Mesenchymal stem cell (in vitro differentiated cells and primary cell): ENCODE results near the gene PAK4.
A peak's percentile ranks its signal among the peaks of the same experiment; 100 is the strongest.

Experiments used
- DNase-seq: peaks from one replicate; pipeline ENCODE4 v3.0.0-alpha.2; 2013
- H2AFZ ChIP-seq: one replicate; pipeline ENCODE4 v1.6.1; 2013; ENCODE audit warnings: low read depth, mild to moderate bottlenecking, control low read depth, inconsistent platforms, low read length, moderate library complexity
- H2AK5ac ChIP-seq: 2 replicates; pipeline ENCODE4 v1.6.1; 2013; ENCODE audit warnings: low read length, moderate library complexity, mild to moderate bottlenecking, inconsistent platforms; ENCODE audit not compliant: severe bottlenecking
- H2BK120ac ChIP-seq: one replicate; pipeline ENCODE4 v1.6.1; 2013; ENCODE audit warnings: low read depth, mild to moderate bottlenecking, inconsistent platforms, low read length, moderate library complexity
- H2BK12ac ChIP-seq, 2 experiments: one replicate each; pipeline ENCODE4 v1.6.1; 2013; ENCODE audit warnings: inconsistent platforms in 2 of 2, low read length in 2 of 2, mild to moderate bottlenecking in 2 of 2, moderate library complexity in 2 of 2, control low read depth in 1 of 2
- H2BK15ac ChIP-seq: one replicate; pipeline ENCODE4 v1.6.1; 2013; ENCODE audit warnings: mild to moderate bottlenecking, low read depth, inconsistent platforms; ENCODE audit not compliant: poor library complexity, severe bottlenecking
- H2BK5ac ChIP-seq: 2 replicates; pipeline ENCODE4 v1.6.1; 2013; ENCODE audit warnings: low read depth, mild to moderate bottlenecking, low read length, control low read depth, inconsistent platforms; ENCODE audit not compliant: poor library complexity, severe bottlenecking
- H3K14ac ChIP-seq, 2 experiments: one replicate each; pipeline ENCODE4 v1.6.1; 2013; ENCODE audit warnings: inconsistent platforms in 2 of 2, low read length in 2 of 2, control low read depth in 1 of 2, mild to moderate bottlenecking in 1 of 2, moderate library complexity in 1 of 2
- H3K18ac ChIP-seq, 2 experiments: one replicate each; pipeline ENCODE4 v1.6.1; 2013; ENCODE audit warnings: inconsistent platforms in 2 of 2, low read length in 2 of 2, control low read depth in 1 of 2, low read depth in 1 of 2, mild to moderate bottlenecking in 1 of 2
- H3K23ac ChIP-seq, 2 experiments: one replicate each; pipeline ENCODE4 v1.6.1; 2013; ENCODE audit warnings: inconsistent platforms in 2 of 2, low read length in 2 of 2, mild to moderate bottlenecking in 2 of 2, moderate library complexity in 2 of 2, control low read depth in 1 of 2
- H3K27ac ChIP-seq: 2 replicates; pipeline ENCODE4 v1.5.1; 2013; ENCODE audit warnings: mild to moderate bottlenecking, moderate library complexity, low read length, control low read depth, inconsistent platforms; ENCODE audit not compliant: poor library complexity, severe bottlenecking
- H3K27me3 ChIP-seq, 2 experiments: 2 replicates each; pipeline versions ENCODE4 v1.6.1 to v1.7.0; 2013; ENCODE audit warnings: low read length in 2 of 2, mild to moderate bottlenecking in 2 of 2, moderate library complexity in 2 of 2, control low read depth in 1 of 2, inconsistent platforms in 1 of 2; ENCODE audit not compliant: control insufficient read depth in 1 of 2, insufficient read depth in 1 of 2
- H3K36me3 ChIP-seq, 2 experiments: 2 replicates each; pipeline versions ENCODE4 v1.6.1 to v1.7.0; 2013; ENCODE audit warnings: low read length in 2 of 2, control low read depth in 1 of 2, inconsistent platforms in 1 of 2, low read depth in 1 of 2, mild to moderate bottlenecking in 1 of 2; ENCODE audit not compliant: insufficient read depth in 2 of 2, control insufficient read depth in 1 of 2
- H3K4ac ChIP-seq, 2 experiments: one replicate each; pipeline ENCODE4 v1.6.1; 2013; ENCODE audit warnings: inconsistent platforms in 2 of 2, low read length in 2 of 2, mild to moderate bottlenecking in 2 of 2, moderate library complexity in 2 of 2, control low read depth in 1 of 2, low read depth in 1 of 2
- H3K4me1 ChIP-seq: 2 replicates; pipeline ENCODE4 v1.6.1; 2013; ENCODE audit warnings: low read depth, low read length, control low read depth; ENCODE audit not compliant: control insufficient read depth, insufficient read depth
- H3K4me2 ChIP-seq: 2 replicates; pipeline ENCODE4 v1.6.1; 2013; ENCODE audit warnings: low read length, mild to moderate bottlenecking, inconsistent platforms; ENCODE audit not compliant: poor library complexity, severe bottlenecking
- H3K4me3 ChIP-seq, 2 experiments: 2 replicates each; pipeline versions ENCODE4 v1.5.1 to v1.7.0; 2013; ENCODE audit warnings: low read length in 2 of 2, mild to moderate bottlenecking in 2 of 2, control low read depth in 1 of 2, low read depth in 1 of 2; ENCODE audit not compliant: insufficient read depth in 1 of 2
- H3K79me1 ChIP-seq: replicated peaks from 2 replicates; pipeline ENCODE4 v1.6.1; 2013; ENCODE audit warnings: mild to moderate bottlenecking, control low read depth, low read length, inconsistent platforms; ENCODE audit not compliant: poor library complexity, severe bottlenecking
- H3K9ac ChIP-seq: 2 replicates; pipeline ENCODE4 v1.7.0; 2013; ENCODE audit warnings: mild to moderate bottlenecking, low read length, moderate library complexity
- H3K9me3 ChIP-seq: 2 replicates; pipeline ENCODE4 v1.7.0; 2013; ENCODE audit warnings: mild to moderate bottlenecking, low read length; ENCODE audit not compliant: control insufficient read depth
- H4K8ac ChIP-seq: one replicate; pipeline ENCODE4 v1.6.1; 2013; ENCODE audit warnings: inconsistent platforms, mild to moderate bottlenecking, low read length, moderate library complexity
- H4K91ac ChIP-seq: one replicate; pipeline ENCODE4 v1.6.1; 2013; ENCODE audit warnings: mild to moderate bottlenecking, low read length, inconsistent platforms
- WGBS: methylation state at CpG from one replicate; pipeline ENCODE4 v1.1.7; 2013; ENCODE audit warnings: mixed read lengths; 5-methylcytosine and 5-hydroxymethylcytosine counted together

Gene PAK4

GRCh38 chr19:39144290-39145071, 18.9 kb downstream of the PAK4 start:
- DNase-seq: no peak
- no peak overlapping the region for H3K4me2 ChIP-seq
- H2BK12ac ChIP-seq: no peak overlapping the region
- H3K27ac ChIP-seq: peak overlapping the region; percentile 19
- peak overlapping the region; percentile 30 for H3K9ac ChIP-seq
- no peaks in the 10 kb centered on the region for H3K27me3 ChIP-seq
- H3K9me3 ChIP-seq: peaks cover 6% of the 10 kb centered on the region
- peaks cover 5 to 7% of the 10 kb centered on the region in 2 experiments for H3K36me3 ChIP-seq
- H2BK5ac ChIP-seq: no peak overlapping the region
- 69% methylated on average over 13 of the region's 14 CpGs for WGBS
- H3K18ac ChIP-seq: peak overlapping the region in 1 of 2 experiments; percentile 55
- H3K14ac ChIP-seq: peak overlapping the region in 1 of 2 experiments; percentile 87
- peaks cover 37% of the 10 kb centered on the region for H3K4me1 ChIP-seq
- H4K91ac ChIP-seq: no peak overlapping the region
- no peak overlapping the region for H3K4ac ChIP-seq
- H2BK120ac ChIP-seq: no peak overlapping the region
- H3K79me1 ChIP-seq: peaks cover 34% of the 10 kb centered on the region
- no peak overlapping the region for H4K8ac ChIP-seq
- H3K23ac ChIP-seq: peak overlapping the region in 1 of 2 experiments; percentile 79
- H2BK15ac ChIP-seq: no peak overlapping the region
- H2AK5ac ChIP-seq: no peak overlapping the region
- H3K4me3 ChIP-seq: peak overlapping the region in 1 of 2 experiments; percentile 44
- no peak overlapping the region for H2AFZ ChIP-seq

DNA sequence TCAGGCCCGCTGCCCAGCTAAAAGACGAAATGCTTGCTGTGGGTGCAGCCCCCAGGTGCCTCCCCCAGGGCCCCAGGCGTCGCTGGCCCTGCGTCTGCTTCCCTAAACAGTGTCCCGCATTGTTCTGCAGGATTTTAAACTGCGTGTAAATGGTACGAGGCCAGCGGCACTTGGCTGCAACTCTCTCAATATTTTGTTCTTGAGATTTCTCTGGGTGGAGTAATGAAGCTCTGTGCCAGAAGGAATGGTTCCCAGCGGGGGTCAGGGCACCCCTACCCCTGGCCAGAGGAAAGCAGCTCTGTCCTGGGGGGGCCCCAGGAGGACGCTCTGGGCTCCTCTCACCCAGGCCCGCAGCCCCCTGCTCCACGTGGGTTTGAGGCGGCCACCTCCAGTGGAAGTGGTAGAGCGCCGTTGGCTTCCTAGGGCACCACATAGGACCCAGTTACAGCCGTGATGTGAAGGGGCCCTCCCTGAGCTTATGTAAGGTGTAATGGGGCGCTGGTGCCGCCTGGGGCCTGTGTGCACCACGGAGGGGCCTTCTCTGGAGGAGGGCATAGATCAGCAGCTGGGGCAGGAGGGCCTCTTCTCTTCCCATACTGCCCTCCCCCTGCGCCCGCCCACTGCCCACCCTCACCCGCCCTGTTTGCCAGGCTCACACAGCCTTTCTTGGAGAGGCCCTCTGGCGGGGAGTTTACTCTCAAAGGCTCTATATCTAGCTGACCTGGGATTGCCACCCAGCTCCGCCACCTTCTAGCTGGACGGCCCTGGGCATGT, 19.8 kb downstream of the PAK4 start:
- Histone ChIP-seq H4K91ac (no peak overlapping the region), H2BK5ac (no peak overlapping the region), H3K4me2 (no peak overlapping the region), H3K27me3 (no peaks in the 10 kb centered on the region), H3K27ac (no peak overlapping the region), H3K4me1 (peaks cover 29% of the 10 kb centered on the region), H4K8ac (no peak overlapping the region), H2AK5ac (no peak overlapping the region), H3K23ac (peak overlapping the region in 1 of 2 experiments; percentile 19), H3K9ac (peak overlapping the region; percentile 30), H3K4me3 (peak overlapping the region in 1 of 2 experiments; percentile 44), H3K79me1 (peaks cover 31% of the 10 kb centered on the region), H2BK12ac (no peak overlapping the region), H3K36me3 (peaks cover 7 to 8% of the 10 kb centered on the region in 2 experiments), H2BK15ac (no peak overlapping the region), H3K14ac (no peak overlapping the region), H2AFZ (no peak overlapping the region), H3K4ac (no peak overlapping the region), H3K9me3 (peaks cover 6% of the 10 kb centered on the region), H3K18ac (no peak overlapping the region), H2BK120ac (no peak overlapping the region)
- DNase-seq: no peak
- WGBS: 88% methylated on average over 26 of the region's 26 CpGs

GRCh38 chr19:39146091-39146490, 20.5 kb downstream of the PAK4 start:
- Histone ChIP-seq H3K18ac (no peak overlapping the region), H3K4me2 (no peak overlapping the region), H4K8ac (no peak overlapping the region), H3K9me3 (peaks cover 6% of the 10 kb centered on the region), H3K14ac (no peak overlapping the region), H2BK12ac (no peak overlapping the region), H2AK5ac (peak overlapping the region; percentile 29), H3K36me3 (peaks cover 7 to 12% of the 10 kb centered on the region in 2 experiments), H3K4me3 (no peak overlapping the region), H3K79me1 (peaks cover 33% of the 10 kb centered on the region), H2BK120ac (no peak overlapping the region), H3K9ac (no peak overlapping the region), H2BK15ac (no peak overlapping the region), H2AFZ (no peak overlapping the region), H3K4me1 (peaks cover 27% of the 10 kb centered on the region), H2BK5ac (no peak overlapping the region), H3K4ac (no peak overlapping the region), H3K23ac (no peak overlapping the region), H3K27me3 (no peaks in the 10 kb centered on the region), H3K27ac (no peak overlapping the region), H4K91ac (no peak overlapping the region)
- DNase-seq: no peak
- no CpG with 5 or more reads among the region's 1 CpG for WGBS
